Tibial artery (tissue), 4 donors: ENCODE results near the gene ADAM22.
"Not testable (repeated sequence)": the region's sequence is repeated elsewhere in the genome, so short reads cannot be mapped to it uniquely, and the experiment has no call there.

Source experiments
- DNase-seq, 2 donors: peaks; one replicate each; pipeline ENCODE4 v3.0.0-alpha.2; 2019
- H3K27ac ChIP-seq, 2 donors: fragments of 200-600 bp; sonication (generic) in 1 of 2; 1 replicate in 1 of 2; 2 replicates in 1 of 2; pipeline ENCODE4 v1.5.1; 2018 to 2019; ENCODE audit warnings: mild to moderate bottlenecking in 1 of 2
- H3K27me3 ChIP-seq, 2 donors: fragments of 200-600 bp; sonication (generic) in 1 of 2; one replicate each; pipeline versions ENCODE4 v1.5.1 to v1.6.0; 2016 to 2019
- H3K36me3 ChIP-seq, 3 donors: fragments of 200-600 bp; sonication (generic) in 2 of 3; one replicate each; pipeline ENCODE4 v1.5.1; 2016 to 2019; ENCODE audit warnings: mild to moderate bottlenecking in 2 of 3
- H3K4me1 ChIP-seq, 4 donors: fragments of 200-600 bp; sonication (generic) in 2 of 4; 1 replicate in 3 of 4; 2 replicates in 1 of 4; pipeline ENCODE4 v1.5.1; 2016 to 2019
- H3K4me3 ChIP-seq, 2 donors: fragments of 200-600 bp; sonication (generic) in 1 of 2; 1 replicate in 1 of 2; 2 replicates in 1 of 2; pipeline ENCODE4 v1.5.1; 2018 to 2019; ENCODE audit warnings: mild to moderate bottlenecking in 2 of 2
- H3K9me3 ChIP-seq, 3 donors: fragments of 200-600 bp; sonication (generic) in 1 of 3; one replicate each; pipeline ENCODE4 v1.5.1; 2016 to 2019
- intact Hi-C: fragments of 100-400 bp; cut with DNase I; formaldehyde crosslinking; loops from one replicate; pipeline ENCODE4 v1.15.0; 2023; ENCODE audit warnings: low total_unique reads
- TF ChIP-seq, protein P1 (sequence below), 2 experiments: fragments of 200-600 bp in 1 of 2; fragments of 450-650 bp in 1 of 2; IDR thresholded peaks; one replicate each; pipeline ENCODE4 v1.5.1; 2017 to 2019; ENCODE audit warnings: antibody characterized with exemption in 2 of 2, mild to moderate bottlenecking in 1 of 2, moderate library complexity in 1 of 2

ADAM22 gene

DNA sequence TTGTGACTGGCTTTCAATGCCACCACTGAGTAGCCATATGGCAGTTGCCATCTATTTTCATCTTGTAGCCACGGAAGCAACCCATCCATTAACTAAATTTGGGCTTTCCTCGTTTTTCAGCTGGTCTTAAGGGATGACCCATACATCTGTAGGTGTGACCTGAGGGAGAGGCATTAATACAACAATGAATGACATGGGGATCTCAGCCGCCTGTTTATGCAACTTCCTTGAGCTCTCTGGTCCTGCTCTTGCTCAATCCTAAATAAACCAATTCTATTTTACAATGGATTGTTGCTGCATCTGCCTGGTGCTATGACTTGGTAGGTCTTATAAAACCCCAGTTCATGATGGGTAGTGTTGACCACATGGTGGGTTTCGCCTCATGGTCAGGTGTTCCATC, 21.9 kb upstream of the ADAM22 start:
- intact Hi-C loops: no loop called here
- no peaks in the 10 kb centered on the region for H3K4me1 ChIP-seq
- H3K4me3 ChIP-seq: no peak overlapping the region
- H3K9me3 ChIP-seq: no peaks in the 10 kb centered on the region
- H3K27me3 ChIP-seq: no peaks in the 10 kb centered on the region
- no peak for DNase-seq
- H3K27ac ChIP-seq: no peak overlapping the region
- TF ChIP-seq, protein P1, sequence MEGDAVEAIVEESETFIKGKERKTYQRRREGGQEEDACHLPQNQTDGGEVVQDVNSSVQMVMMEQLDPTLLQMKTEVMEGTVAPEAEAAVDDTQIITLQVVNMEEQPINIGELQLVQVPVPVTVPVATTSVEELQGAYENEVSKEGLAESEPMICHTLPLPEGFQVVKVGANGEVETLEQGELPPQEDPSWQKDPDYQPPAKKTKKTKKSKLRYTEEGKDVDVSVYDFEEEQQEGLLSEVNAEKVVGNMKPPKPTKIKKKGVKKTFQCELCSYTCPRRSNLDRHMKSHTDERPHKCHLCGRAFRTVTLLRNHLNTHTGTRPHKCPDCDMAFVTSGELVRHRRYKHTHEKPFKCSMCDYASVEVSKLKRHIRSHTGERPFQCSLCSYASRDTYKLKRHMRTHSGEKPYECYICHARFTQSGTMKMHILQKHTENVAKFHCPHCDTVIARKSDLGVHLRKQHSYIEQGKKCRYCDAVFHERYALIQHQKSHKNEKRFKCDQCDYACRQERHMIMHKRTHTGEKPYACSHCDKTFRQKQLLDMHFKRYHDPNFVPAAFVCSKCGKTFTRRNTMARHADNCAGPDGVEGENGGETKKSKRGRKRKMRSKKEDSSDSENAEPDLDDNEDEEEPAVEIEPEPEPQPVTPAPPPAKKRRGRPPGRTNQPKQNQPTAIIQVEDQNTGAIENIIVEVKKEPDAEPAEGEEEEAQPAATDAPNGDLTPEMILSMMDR (IDR thresholded peaks at IDR 0.05): no peak
- H3K36me3 ChIP-seq: no peaks in the 10 kb centered on the region

DNA sequence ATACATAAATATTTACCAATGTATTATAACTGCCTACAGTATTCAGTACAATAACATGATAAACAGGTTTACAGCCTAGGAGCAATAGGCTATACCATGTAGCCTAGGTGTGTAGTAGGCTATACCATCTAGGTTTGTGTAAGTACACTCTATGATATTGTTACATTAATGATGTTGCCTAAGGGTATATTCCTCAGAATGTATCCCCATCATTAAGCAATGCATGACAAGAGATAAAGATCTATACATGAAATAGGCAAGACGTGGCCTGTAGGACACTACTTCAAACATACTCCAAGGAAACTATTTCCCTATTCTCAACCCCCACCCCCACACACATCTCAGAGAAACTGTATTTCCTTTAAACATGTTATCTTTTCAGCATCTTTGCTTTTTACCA, 15.3 kb upstream of the ADAM22 start:
- Histone ChIP-seq H3K36me3 (no peaks in the 10 kb centered on the region), H3K9me3 (no peaks in the 10 kb centered on the region), H3K4me1 (no peaks in the 10 kb centered on the region), H3K4me3 (no peak overlapping the region), H3K27ac (no peak overlapping the region), H3K27me3 (peaks cover 0 to 4% of the 10 kb centered on the region in 2 donors)
- DNase-seq: no peak
- TF ChIP-seq, protein P1 (IDR thresholded peaks at IDR 0.05): no peak
- intact Hi-C loops: no loop called here

DNA sequence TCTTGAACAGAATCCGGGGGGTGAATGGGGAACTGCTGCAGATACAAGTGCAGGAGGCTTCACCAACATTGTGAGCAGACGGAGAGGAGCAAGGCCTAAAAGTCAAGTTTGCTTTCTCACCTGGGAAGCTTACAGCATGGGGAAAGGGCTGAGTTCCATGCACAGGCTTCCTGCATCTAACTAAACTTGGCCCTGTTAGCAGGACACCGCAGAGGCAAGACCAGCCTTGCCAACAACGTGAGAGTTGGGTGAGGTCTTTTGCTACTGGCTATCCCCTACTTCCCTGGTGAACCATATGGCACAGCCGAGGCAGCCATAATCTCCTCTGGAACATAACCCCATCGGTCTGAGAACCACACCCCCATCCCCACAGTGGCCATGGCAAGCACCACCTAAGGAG, 14.2 kb upstream of the ADAM22 start:
- H3K9me3 ChIP-seq: no peaks in the 10 kb centered on the region
- no peak overlapping the region for H3K4me3 ChIP-seq
- TF ChIP-seq, protein P1 (IDR thresholded peaks at IDR 0.05): no peak
- intact Hi-C loops: no loop called here
- no peaks in the 10 kb centered on the region for H3K4me1 ChIP-seq
- H3K36me3 ChIP-seq: no peaks in the 10 kb centered on the region
- H3K27ac ChIP-seq: no peak overlapping the region
- DNase-seq: no peak
- H3K27me3 ChIP-seq: peaks cover 0 to 4% of the 10 kb centered on the region in 2 donors

DNA sequence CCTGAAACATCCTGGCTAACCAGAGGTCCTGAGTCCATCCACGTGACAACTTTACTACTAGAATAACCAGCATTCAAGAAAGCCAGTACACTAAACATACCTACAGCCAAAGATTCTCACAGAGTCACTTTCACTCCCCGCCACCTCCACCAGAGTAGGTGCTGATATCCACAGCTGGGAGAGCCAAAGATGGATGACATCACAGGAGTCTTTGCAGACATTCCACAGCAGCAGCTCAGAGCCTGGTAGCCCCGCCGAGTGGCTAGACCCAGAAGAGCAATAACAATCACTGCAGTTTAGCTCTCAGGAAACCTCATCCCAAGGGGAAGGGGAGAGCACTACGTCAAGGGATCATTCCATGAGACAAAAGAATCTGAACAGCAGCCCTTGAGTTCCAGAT, 13.5 kb upstream of the ADAM22 start:
- TF ChIP-seq, protein P1 (IDR thresholded peaks at IDR 0.05): no peak
- H3K27me3 ChIP-seq: peaks cover 0 to 4% of the 10 kb centered on the region in 2 donors
- intact Hi-C loops: no loop called here
- no peaks in the 10 kb centered on the region for H3K36me3 ChIP-seq
- no peak overlapping the region for H3K27ac ChIP-seq
- no peak overlapping the region for H3K4me3 ChIP-seq
- H3K4me1 ChIP-seq: no peaks in the 10 kb centered on the region
- DNase-seq: no peak
- no peaks in the 10 kb centered on the region for H3K9me3 ChIP-seq

DNA sequence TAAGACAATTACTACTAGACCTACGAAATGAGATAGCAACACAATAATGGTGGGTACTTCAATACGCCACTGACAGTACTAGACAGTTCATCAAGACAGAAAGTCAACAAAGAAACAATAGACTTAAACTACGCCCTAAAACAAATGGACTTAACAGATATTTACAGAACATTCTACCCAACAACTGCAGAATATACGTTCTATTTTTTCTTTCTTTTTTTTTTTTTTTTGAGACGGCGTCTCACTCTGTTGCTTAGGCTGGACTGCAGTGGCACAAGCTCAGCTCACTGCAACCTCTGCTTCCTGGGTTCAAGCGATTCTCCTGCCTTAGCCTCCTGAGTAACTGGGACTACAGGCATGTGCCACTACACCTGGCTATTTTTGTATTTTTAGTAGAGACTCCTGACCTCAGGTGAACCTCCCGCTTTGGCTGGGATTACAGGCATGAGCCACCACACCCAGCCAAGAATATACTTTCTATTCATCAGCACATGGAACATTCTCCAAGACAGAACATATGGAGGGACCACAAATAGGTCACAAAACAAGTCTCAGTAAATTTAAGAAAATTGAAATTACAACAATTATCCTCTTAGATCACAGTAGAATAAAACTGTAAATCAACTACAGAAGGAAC, 11.2 kb upstream of the ADAM22 start:
- H3K27ac ChIP-seq, H3K27me3 ChIP-seq, intact Hi-C loops, DNase-seq, H3K9me3 ChIP-seq, H3K4me1 ChIP-seq, H3K36me3 ChIP-seq, H3K4me3 ChIP-seq: not testable (repeated sequence)

DNA sequence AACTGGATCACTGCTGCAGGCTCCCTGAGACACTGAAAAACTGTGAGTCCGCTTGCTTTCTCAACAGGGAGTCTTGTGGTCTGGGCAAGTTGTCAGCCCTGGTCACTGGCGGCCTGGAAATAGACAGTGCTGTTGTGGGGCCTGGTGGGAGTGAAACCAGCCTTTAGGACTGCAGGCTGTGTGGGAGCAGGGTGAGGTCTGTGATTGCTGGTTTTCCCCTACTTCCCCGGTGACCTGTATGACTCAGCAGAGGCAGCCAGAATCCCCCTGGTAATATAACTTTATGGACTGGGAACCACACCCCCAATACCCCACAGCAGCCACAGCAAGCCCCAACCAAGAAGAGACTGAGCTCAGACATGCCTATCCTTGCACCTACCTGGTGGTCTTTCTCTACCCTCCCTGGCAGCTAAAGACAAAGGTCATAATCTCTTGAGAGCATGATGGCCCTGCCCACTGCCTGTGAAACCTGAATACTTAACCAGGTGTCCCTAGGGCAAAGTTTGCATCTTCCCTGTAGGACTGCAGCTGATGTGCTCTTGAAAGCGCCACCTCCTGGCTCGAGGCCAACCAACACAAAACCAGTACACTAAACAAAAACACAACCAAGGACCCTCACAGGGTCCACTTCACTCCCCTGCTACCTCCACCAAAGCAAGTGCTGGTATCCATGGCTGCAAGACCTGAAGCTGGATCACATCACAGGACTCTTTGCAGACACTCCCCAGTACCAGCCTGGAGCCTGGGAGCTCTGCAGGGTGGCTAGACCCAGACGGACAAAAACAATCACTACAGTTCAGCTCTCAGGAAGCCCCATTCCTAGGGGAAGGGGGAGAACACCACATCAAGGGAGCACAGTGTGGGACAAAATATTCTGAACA, 7.2 kb upstream of the ADAM22 start:
- Histone ChIP-seq H3K27me3 (no peaks in the 10 kb centered on the region), H3K27ac (no peak overlapping the region), H3K4me3 (no peak overlapping the region), H3K9me3 (no peaks in the 10 kb centered on the region), H3K4me1 (no peaks in the 10 kb centered on the region), H3K36me3 (no peaks in the 10 kb centered on the region)
- intact Hi-C loops: no loop called here
- TF ChIP-seq, protein P1 (IDR thresholded peaks at IDR 0.05): no peak
- no peak for DNase-seq
